NCI-H2081 treated with DMSO at 0.1 percent for 48 hours (cell line): Measurements from ENCODE around the gene NCOA5.
"Not testable (repeated sequence)": the region's sequence is repeated elsewhere in the genome, so short reads cannot be mapped to it uniquely, and the experiment has no call there.

Experiments
- DNase-seq: peaks from one replicate; lab custom pipeline; 2025; lab: John Stamatoyannopoulos, UW

Gene NCOA5

DNA sequence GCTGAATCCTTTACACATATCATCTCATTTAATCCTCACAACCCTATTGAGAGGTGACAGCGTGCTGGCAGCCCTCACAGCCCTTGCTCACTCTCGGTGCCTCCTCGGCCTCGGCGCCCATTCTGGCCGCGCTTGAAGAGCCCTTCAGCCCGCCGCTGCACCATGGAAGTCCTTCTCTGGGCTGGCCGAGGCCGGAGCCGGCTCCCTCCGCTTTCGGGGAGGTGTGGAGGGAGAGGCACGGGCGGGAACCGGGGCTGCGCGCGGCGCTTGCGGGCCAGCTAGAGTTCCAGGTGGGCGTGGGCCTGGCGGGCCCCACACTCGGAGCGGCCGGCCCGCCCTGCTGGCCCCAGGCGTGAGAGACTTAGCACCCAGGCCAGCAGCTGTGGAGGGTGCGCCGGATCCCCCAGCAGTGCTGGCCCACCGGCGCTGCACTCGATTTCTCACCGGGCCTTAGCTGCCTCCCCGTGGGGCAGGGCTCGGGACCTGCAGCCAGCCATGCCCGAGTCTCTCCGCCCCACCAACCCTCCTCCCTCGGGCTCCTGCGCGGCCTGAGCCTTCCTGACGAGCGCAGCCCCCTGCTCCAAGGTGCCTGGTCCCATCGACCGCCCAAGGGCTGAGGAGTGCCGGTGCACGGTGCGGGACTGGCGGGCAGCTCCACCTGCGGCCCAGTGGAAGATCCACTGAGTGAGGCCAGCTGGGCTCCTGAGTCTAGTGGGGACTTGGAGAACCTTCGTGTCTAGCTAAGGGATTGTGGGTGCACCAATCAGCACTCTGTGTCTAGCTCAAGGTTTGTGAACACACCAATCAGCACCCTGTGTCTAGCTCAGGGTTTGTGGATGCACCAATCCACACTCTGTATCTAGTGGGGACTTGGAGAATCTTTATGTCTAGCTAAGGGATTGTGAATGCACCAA lies 2.1 kb upstream of the NCOA5 start:
- not testable (repeated sequence) for DNase-seq

DNA sequence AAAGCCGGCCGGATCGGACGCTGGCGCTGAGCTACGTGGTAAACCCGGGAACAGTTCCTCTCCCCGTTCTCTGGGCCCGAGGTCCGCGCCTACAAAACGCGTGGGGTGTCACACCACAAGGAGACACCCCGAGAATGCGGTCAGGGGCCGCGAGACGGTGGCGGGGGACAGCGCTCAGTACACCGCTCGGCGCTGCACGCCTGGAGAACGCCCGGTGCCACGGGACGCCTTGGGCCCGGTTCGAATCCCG lies 670 bp downstream of the NCOA5 start:
- DNase-seq = no peak

DNA sequence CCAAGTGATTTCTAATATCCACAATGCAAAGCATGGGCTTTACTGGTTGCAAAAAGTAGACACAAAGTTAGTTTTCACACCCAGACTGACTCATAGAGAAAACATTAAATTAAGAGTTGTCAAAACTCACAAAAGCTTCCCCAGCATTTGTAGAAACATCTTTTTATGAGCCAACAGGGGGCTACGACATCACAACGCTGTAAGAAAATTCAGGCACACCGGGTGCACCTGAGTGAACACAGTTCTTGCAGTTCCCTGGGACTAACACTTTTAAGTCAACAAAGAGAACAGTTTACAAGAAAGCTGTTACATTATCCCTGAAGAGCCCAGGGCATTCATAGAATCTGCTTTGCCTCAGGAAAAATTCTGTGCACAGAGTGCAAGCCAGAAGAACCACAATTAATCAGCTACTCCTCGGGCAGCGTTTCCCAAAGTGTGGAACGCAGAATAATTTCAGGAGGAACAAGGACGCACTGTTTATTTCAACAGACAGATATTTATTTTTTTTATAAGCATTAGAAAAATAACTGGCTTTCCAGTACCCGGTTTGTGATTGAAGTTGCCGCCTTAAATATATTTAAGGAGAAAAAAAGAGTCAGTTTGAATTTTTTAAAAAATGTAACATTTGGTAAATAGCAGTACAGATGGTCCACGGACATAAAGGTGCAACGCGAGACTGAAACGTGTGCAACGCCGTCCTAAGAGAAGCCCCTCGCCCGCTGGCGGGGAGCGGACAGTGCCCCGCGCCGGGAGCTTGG lies 1.2 kb downstream of the NCOA5 start:
- DNase-seq = no peak

DNA sequence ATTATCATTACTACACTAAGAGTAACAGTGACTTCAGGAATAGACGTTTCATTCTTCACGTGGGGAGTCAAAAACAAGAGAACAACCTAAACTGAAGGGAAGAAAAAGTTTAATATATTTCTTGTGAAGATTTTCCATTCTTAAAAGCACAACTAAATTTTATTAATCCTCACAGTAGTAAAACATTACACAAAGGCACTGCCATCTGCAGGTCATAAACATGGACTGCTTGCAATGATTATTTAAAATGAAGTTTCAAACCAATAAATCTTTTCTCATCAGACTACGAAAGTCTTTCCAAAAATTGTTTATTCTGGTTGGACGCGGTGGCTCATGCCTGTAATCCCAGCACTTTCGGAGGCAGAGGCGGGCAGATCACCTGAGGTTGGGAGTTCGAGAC lies 2.6 kb downstream of the NCOA5 start:
- DNase-seq = no peak

DNA sequence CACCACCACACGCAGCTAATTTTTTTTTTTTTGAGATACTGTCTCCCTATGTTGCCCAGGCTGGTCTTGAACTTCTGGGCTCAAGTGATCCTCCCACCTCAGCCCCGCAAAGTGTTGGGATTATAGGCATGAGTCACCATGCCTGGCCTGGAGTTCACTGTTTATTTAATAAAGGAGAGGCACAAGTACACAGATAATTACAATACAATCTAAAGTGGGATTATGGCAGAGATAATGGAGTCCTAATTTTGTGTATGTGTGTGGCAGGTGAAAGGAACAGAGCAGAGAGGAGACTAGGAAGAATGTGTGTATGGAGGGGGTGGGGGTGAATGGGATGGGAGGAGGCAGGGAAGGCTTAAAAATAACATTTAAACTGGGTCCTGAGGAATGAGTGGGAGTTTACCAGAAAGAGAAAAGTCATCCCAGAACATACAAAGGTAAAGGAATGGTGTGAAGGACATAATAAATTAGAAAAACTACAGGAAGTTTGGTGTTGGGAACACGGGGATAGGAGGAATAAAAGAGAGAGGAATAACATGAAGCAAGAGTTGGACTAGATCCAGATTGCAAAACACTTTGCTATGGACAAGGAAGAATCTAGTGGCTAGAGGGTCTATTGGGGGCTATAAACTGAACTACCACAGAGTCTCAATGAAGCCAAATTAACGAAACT lies 4.4 kb downstream of the NCOA5 start:
- DNase-seq = no peak

DNA sequence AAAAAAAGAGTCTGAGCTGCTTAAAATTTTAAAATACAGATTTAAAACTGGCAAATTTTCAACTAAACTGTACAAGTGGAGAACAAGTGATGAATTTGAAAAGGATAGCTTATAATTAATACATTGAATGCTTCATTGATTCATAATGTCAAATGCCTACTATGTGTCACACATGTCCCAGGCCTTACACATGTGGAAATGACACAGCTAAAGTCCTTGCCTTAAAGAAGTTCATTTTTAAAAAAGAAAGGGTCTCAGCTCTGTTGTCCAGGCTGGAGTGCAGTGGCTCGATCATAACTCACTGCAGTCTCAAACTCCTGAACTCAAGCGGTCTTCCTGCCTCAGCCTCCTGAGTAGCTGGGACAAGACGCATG lies 5.0 kb downstream of the NCOA5 start:
- DNase-seq = no peak

DNA sequence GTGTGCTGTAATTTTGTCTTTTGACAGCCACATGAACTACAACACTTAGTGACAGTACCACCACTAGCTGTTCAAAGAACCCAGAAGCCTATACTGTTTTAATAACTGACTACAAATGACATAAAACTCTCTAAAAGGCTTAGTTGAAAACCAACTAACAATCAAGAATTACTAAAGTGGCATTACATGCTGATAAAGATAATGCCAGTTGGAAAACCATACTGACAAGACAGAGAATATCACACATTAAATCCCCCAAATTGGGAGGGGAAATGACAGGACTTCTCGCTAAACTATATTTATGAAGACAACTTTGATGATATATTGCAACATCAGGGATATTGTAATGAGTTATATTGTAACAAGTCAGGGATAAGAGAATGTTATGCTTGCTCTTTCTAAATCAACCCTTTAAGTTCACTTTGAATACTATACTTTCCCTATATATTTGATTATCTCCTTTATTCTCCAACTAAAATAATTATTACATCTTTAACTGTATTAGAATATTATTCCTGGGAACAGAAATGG lies 6.2 kb downstream of the NCOA5 start:
- DNase-seq = no peak

DNA sequence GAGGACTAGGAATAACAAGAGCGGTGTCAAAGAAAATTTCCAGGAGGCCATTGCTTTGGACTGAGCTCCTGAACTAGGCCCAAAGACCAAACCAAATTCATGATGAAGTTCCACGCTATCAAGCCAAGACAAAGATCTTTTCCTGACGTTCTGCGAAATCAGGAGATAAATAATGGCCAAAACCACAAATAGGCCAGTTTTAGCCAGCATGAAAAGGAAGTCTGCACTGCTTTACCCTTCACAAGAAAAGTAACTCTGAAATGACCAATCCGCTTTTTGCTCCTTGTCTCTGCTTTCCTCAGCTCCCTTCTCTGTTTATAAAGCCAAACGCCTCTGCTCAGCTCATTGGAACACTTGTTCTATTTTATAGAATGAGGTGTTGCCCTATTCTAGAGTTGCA lies 6.7 kb downstream of the NCOA5 start:
- no peak for DNase-seq

DNA sequence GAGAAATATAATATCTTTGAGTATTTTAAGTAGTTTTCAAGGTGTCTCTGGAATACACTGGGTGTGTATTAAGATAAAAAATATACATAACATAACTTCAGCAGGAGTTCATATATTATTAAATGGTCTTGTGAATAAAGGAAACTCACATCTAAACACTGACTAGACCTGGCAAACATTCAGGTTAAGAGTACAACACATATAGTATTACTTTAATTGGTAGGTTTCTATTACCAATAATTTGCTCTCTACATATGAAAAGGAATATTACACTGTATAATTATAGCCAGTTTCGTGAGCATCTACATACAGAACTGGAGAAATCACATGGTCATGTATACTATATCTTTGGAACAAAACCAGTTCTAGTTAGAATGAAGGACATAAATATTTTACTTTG lies 8.7 kb downstream of the NCOA5 start:
- DNase-seq = no peak

DNA sequence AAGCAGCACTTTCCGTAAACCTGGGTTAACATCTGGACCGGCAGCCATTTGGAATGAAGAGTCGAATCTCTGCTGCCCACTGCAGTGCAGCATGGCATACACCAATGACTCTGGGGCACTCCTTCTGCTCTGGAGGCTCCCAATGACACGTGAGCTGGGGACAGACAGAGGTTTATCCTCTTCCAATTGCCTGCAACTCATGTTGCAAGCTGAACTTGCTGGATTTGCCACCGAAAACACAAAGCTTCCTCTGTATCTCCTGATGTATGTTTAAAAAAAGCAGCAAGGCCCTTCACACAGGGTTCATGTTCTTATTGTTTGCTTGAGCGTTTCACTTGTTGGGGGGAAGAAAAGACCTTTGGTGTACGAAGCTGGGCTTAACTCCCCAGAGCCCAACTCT lies 10.8 kb downstream of the NCOA5 start:
- no peak for DNase-seq

DNA sequence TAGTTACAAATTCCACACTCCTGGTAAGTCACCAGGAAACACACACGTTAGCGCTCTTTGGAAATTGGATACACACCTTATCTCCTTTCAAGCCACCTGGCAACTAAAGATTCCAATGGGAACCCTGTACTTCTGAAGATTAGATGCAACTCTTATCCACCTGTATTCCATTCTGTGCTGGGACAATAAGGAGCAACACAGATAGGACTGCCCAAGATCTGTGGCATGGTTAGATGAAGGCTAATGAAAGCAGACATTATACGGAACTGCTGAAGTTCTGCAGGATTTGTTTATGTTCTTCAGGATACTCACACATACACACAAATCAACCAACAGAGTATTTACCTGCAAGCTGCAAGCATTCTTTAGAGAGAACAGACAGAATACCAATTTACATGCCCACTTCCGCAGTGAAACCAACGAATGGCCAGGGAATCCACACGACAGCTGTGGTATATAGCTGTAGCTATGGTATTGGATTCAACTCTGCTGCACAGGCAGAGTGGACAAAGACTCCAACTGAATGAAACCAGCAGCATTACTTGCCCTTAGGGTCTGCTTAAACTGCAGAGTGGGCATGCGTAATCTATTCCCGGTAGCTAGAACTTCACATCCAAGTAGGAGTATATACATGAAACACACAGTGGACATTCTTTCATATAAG lies 12.0 kb downstream of the NCOA5 start:
- DNase-seq = no peak

DNA sequence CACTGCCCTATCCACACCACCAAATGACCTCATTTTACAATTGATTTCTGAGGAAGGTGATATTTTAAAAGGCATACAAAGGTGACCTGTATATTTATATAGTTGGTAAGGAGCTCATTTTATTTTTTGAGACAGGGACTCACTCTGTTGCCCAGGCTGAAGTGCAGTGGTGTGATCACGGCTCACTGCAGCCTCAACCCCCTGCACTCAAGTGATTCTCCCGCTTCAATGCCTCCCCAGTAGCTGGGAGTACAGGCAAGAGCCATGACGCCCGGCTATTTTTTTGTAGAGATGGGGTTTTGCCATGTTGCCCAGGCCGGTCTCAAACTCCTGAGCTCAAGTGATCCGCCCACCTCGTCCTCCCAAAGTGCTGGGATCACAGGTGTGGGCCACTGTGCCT lies 13.0 kb downstream of the NCOA5 start:
- no peak for DNase-seq

DNA sequence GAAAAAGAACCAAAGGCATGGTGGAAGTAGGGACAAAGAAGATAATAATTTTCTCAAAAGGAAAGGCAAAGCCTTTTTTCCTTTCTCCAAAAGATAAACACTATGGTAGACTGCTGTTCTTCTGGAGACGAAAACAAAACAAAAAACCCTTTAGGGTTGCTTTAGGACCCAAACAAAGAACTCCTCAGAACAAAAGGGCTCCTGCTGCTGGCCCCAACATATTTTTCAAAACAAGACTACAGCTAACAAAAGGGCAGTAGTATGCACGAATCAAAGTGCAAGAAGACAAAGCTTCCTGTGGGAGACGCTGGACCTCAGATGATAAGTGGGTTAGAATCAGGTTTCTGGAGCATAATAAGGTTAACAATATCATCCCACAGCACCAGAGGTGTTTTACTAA lies 15.8 kb downstream of the NCOA5 start:
- DNase-seq = no peak

DNA sequence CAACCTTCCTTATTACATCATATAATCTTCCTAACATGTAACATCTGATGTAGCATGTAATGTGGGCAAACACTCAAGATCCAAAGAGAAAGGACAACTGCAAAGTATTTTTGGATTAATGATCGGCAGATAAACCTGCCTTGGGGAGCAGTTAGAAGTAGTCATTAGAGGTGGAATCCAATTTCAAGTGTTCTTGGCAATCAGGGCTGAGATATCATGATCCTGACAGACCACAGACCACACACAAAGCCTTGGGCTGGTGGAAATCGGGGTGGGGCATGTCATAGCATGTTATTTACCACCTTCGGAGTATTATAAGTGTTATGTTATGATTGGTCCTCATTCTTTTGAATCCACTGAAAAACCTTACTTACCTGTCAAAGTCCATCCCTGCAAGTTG lies 16.3 kb downstream of the NCOA5 start:
- DNase-seq = no peak

DNA sequence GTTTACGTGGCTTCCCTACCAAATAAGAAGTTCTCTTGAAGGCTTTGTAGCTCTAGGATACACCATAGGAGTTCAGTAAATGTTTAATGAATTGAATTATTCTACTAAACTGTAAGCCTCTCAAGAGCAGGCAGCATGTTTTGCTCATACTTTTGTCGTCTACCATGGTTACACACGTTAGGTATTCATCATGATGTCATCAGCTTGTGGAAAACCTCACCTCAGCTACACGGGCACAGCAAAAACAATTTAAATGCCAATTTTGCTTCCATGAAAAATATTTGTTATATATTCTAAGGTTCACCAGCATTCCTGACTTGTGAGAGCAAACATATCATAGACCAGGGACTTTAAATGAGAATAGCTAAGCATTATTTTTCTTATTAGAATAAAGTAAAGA lies 16.7 kb downstream of the NCOA5 start:
- DNase-seq = no peak

DNA sequence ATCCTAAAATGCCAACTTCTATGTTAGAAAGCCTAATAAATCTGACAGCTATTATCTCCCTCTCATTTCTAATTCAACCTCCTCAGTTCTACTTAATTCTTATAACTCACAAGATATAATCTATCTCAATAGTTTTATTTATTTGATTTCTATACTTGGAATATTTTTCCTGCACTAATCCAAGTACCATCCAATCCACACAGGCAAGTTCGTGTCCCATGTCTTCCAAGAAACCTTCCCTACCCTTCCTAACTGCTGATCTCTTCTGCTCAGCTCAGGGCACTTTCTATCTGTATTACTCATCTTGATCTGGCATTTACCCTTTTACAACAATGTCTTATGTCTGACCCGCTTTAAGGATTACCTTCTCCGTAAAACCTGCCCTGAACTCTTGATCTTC lies 18.2 kb downstream of the NCOA5 start:
- DNase-seq = no peak

DNA sequence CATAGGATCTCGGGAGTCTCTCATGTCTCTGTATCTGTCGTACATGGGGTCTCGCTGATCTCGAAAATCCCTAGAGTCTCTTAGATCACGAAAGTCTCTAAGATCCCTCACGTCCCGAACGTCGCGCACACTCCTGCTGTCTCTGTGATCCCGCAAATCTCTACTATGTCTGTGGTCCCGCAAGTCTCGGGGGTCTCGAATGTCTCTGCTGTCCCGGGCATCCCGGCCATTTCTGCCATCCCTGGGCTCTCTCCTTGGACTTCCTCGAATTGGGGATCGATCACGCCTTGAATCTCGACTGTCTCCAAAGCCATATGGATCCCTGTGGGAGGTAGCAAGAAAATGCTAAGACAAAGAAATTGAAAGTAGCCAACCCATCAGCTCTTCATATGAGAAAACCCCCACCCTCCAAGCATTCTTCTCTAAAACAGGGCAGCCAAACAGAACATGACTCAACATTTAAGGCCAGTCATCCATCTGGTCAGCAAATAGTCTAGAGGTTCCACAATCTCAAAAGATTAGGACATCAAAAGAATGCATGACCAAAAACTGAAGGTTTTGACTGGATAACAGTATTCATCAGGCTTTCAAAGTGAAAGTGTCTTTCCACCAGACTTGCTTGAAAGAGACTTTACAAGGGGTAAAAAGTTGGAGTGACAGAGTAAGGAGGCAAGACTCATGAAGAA lies 19.4 kb downstream of the NCOA5 start:
- DNase-seq = no peak

DNA sequence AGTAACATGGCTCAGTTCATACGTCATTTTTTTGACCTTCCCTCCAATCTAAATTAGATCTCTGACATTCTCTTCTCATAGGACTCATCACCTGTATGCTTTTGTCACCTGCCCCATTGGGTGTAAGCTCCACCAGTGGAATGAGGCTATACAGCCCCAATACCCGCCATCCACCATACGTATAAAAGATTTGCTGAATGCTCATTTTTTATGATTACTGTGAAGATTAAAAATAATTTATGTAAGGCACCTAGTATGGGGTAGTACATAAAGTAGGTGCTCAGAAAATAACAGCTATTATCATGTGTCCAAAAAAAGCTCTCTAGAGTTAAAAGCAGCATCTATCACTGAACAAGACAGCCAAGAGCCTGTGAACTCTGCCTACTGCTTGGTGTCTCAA lies 24.1 kb downstream of the NCOA5 start:
- DNase-seq = no peak

DNA sequence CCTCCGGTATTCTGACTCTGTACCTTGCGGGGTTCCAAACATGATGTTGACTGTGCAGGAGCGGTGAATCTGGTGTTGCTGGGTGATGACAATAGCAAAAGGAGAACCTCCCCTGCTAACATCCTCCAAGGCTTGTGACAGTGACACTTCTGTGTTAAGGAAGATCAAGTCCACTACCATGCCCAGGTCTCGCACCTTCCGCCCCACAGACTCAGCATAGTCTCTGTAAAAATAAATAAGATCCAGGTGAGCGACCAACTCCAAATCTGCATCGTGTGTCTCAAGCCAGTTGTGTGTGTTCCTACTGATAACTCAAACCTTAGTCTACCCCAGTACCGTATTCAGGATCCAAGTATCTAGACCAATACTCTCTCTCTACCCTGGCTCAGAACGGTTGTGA lies 24.8 kb downstream of the NCOA5 start:
- no peak for DNase-seq

DNA sequence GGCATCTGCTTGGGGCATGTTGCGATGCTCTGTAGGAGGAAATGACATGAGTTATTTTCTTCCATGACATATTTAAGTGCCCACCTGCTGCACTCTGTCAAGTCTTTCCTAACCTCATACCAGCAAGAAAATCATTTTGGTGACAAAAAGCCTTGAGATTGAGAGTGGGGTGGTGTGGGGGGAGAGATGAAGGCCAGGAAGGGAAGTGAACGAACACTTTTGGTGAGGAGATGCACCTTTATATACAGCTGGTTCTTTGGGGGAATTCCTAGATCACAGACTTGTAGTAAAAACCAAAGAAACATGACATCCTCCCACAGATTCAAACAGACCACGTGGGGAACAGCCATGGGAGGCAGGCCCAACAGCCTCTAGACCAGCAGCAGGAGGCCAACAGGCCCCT lies 26.1 kb downstream of the NCOA5 start:
- no peak for DNase-seq

DNA sequence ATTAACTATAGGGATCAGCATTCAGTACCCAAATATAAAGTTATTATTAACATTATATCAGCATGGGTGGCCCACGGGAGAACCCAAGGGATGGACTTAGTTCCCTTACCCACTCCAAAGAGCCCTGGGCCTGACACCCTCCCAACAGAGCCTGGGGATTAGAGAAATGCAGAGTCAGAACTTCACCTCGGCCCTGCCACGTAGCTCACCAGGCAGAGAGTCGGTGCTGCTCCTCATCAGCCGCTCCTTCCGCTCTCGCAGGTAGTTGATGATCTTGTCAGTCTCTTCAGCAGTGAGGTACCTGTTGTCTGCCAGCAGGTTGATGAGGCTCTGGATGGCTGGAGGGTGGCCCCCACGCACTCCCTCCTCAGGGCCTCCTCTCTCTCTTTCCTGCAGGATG lies 26.6 kb downstream of the NCOA5 start:
- DNase-seq = no peak

DNA sequence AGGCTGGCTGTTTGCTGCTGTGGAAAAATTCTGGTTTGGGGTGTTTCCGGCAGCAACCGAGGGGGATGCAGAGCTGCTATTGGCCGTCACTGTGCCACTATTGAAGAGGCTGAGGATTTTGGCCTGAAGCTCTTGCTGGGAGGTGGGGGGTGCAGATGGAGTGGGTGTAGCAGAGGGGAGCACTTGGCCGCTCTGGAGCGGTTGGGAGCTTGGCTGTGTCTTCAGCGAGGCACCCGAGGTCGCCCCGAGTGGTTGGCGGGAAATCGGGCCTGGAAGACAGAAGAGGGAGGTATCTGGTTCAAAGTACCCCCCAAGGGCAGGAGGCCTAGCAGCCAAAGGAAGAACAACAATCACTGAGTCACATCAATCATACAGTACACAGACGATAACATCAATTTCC lies 27.1 kb downstream of the NCOA5 start:
- DNase-seq = no peak
